ENCODE data around the gene FAM13C. TPM values are rescaled to one million over a fixed set of nuclear protein-coding genes. Genes with fewer than 3 reads are reported as not detected.

Gene FAM13C
- total RNA-seq, 1 experiment from 2014 or later: 0.18 TPM

DNA sequence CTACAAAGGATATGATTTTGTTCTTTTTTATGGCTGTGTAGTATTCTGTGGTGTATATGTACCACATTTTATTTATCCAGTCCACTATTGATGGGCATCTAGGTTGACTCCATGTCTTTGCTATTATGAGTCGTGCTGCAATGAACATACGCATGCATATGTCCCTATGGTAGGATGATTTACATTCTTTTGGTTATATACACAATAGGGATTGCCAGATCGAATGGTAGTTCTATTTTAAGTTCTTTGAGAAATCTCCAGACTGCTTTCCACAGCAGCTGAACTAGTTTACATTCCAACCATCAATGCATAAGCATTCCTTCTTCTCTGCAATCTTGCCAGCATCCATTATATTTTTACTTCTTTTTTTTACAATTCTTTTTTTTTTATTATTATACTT lies 35.6 kb upstream of the FAM13C start:
- CTCF ChIA-PET: no interaction called here
- no peaks in the 10 kb centered on the region for H3K36me3 ChIP-seq (ENCODE audit: control insufficient read depth, insufficient read depth, low read length)
- H3K4me3 Mint-ChIP-seq (ENCODE audit: unreplicated experiment): no peak overlapping the region
- H3K36me3 Mint-ChIP-seq (ENCODE audit: insufficient read depth, unreplicated experiment): no peaks in the 10 kb centered on the region
- H3K27me3 Mint-ChIP-seq (ENCODE audit: insufficient read depth, unreplicated experiment): peaks cover 19% of the 10 kb centered on the region
- no TSS peak for BruUV-seq (replicated peaks)
- H3K27ac Mint-ChIP-seq (ENCODE audit: unreplicated experiment): no peak overlapping the region
- DNase-seq: no peak
- no peaks in the 10 kb centered on the region for H3K27me3 ChIP-seq (replicated peaks; ENCODE audit: control insufficient read depth, insufficient read depth, low read length)
- no peaks in the 10 kb centered on the region for H3K4me1 Mint-ChIP-seq (ENCODE audit: low read depth, unreplicated experiment)
- intact Hi-C loops (cut with micrococcal nuclease; ENCODE audit: unreplicated experiment): no loop called here
- no peaks in the 10 kb centered on the region for H3K9me3 ChIP-seq
- H3K4me3 ChIP-seq (ENCODE audit: low read depth, low read length): no peak overlapping the region
- POLR2A ChIA-PET: no interaction called here
- H3K4me1 ChIP-seq: no peaks in the 10 kb centered on the region
- TF ChIP-seq, protein P1, sequence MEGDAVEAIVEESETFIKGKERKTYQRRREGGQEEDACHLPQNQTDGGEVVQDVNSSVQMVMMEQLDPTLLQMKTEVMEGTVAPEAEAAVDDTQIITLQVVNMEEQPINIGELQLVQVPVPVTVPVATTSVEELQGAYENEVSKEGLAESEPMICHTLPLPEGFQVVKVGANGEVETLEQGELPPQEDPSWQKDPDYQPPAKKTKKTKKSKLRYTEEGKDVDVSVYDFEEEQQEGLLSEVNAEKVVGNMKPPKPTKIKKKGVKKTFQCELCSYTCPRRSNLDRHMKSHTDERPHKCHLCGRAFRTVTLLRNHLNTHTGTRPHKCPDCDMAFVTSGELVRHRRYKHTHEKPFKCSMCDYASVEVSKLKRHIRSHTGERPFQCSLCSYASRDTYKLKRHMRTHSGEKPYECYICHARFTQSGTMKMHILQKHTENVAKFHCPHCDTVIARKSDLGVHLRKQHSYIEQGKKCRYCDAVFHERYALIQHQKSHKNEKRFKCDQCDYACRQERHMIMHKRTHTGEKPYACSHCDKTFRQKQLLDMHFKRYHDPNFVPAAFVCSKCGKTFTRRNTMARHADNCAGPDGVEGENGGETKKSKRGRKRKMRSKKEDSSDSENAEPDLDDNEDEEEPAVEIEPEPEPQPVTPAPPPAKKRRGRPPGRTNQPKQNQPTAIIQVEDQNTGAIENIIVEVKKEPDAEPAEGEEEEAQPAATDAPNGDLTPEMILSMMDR (IDR thresholded peaks at IDR 0.05; ENCODE audit: insufficient read depth in 1 of 2, low read depth in 1 of 2, low read length in 1 of 2, severe bottlenecking in 1 of 2, unreplicated experiment in 1 of 2): no peak
- H3K9me3 Mint-ChIP-seq (ENCODE audit: unreplicated experiment): no peaks in the 10 kb centered on the region

- TF ChIP-seq, protein P1 (IDR thresholded peaks at IDR 0.05; ENCODE audit: insufficient read depth in 1 of 2, low read depth in 1 of 2, low read length in 1 of 2, severe bottlenecking in 1 of 2, unreplicated experiment in 1 of 2): no peak
- Histone ChIP-seq H3K4me1 (no peaks in the 10 kb centered on the region), H3K9me3 (no peaks in the 10 kb centered on the region), H3K27me3 (replicated peaks; ENCODE audit: control insufficient read depth, insufficient read depth, low read length) (no peaks in the 10 kb centered on the region), H3K36me3 (ENCODE audit: control insufficient read depth, insufficient read depth, low read length) (no peaks in the 10 kb centered on the region), H3K4me3 (ENCODE audit: low read depth, low read length) (no peak overlapping the region)
- no TSS peak for BruUV-seq (replicated peaks)
- peaks cover 24% of the 10 kb centered on the region for H3K27me3 Mint-ChIP-seq (ENCODE audit: insufficient read depth, unreplicated experiment)
- intact Hi-C loops (cut with micrococcal nuclease; ENCODE audit: unreplicated experiment): no loop called here
- POLR2A ChIA-PET: no interaction called here
- CTCF ChIA-PET: no interaction called here
- no peak overlapping the region for H3K4me3 Mint-ChIP-seq (ENCODE audit: unreplicated experiment)
- H3K4me1 Mint-ChIP-seq (ENCODE audit: low read depth, unreplicated experiment): no peaks in the 10 kb centered on the region
- DNase-seq: no peak
- no peaks in the 10 kb centered on the region for H3K9me3 Mint-ChIP-seq (ENCODE audit: unreplicated experiment)
- H3K36me3 Mint-ChIP-seq (ENCODE audit: insufficient read depth, unreplicated experiment): no peaks in the 10 kb centered on the region
- no peak overlapping the region for H3K27ac Mint-ChIP-seq (ENCODE audit: unreplicated experiment)
Measured at GRCh38 chr10:59395984-59396383, 33.6 kb upstream of the FAM13C start.

DNA sequence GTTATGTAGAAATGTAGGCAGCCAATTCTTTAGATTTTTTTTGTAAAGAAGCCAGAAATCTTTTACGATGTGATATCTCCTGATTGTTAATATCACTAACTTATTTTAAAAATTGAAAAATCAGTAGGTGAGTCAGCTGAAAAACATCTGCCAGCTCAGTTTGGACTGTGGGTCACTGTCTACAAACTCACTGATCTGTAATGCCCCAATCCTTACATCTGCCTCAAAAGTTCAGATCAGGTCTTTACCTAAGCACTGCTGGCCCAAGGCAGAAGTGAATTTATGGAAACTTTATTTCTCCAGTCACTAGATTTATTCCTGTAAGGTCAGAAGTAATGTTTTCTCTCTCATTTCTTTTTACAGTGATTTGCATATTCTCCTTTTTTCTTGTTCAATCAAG lies 31.0 kb upstream of the FAM13C start:
- Mint-ChIP-seq H3K9me3 (ENCODE audit: unreplicated experiment) (no peaks in the 10 kb centered on the region), H3K4me3 (ENCODE audit: unreplicated experiment) (no peak overlapping the region), H3K27me3 (ENCODE audit: insufficient read depth, unreplicated experiment) (peaks cover 15% of the 10 kb centered on the region), H3K27ac (ENCODE audit: unreplicated experiment) (no peak overlapping the region), H3K4me1 (ENCODE audit: low read depth, unreplicated experiment) (no peaks in the 10 kb centered on the region), H3K36me3 (ENCODE audit: insufficient read depth, unreplicated experiment) (no peaks in the 10 kb centered on the region)
- Histone ChIP-seq H3K9me3 (no peaks in the 10 kb centered on the region), H3K4me1 (no peaks in the 10 kb centered on the region), H3K36me3 (ENCODE audit: control insufficient read depth, insufficient read depth, low read length) (no peaks in the 10 kb centered on the region), H3K27me3 (replicated peaks; ENCODE audit: control insufficient read depth, insufficient read depth, low read length) (no peaks in the 10 kb centered on the region), H3K4me3 (ENCODE audit: low read depth, low read length) (no peak overlapping the region)
- ChIA-PET POLR2A (no interaction called here), CTCF (no interaction called here)
- TF ChIP-seq, protein P1 (IDR thresholded peaks at IDR 0.05; ENCODE audit: insufficient read depth in 1 of 2, low read depth in 1 of 2, low read length in 1 of 2, severe bottlenecking in 1 of 2, unreplicated experiment in 1 of 2): no peak
- intact Hi-C loops (cut with micrococcal nuclease; ENCODE audit: unreplicated experiment): no loop called here
- no peak for DNase-seq
- BruUV-seq (replicated peaks): no TSS peak
